Lower leg skin (tissue), 4 donors: Measurements from ENCODE around the gene TCERG1. TPM values are rescaled to one million over a fixed set of nuclear protein-coding genes. Genes with fewer than 3 reads are reported as not detected.
A peak's percentile ranks its signal among the peaks of the same experiment; 100 is the strongest.

ENCODE experiments used
- DNase-seq, 2 donors: peaks; one replicate each; pipeline ENCODE4 v3.0.0-alpha.2; 2019; ENCODE audit warnings: low spot score in 2 of 2
- H3K4me3 ChIP-seq: fragments of 200-600 bp; sonication (generic); 2 replicates; pipeline ENCODE4 v1.5.1; 2017; ENCODE audit warnings: mild to moderate bottlenecking, low read depth; ENCODE audit not compliant: poor library complexity, severe bottlenecking
- POLR2A ChIP-seq, 2 donors: fragments of 450-650 bp; IDR thresholded peaks; one replicate each; pipeline ENCODE4 v1.6.1; 2016 to 2017; ENCODE audit warnings: antibody characterized with exemption in 2 of 2, mild to moderate bottlenecking in 1 of 2, moderate library complexity in 1 of 2
- WGBS, 2 donors: methylation state at CpG; one replicate each; pipeline ENCODE4 v1.1.5; 2018; 5-methylcytosine and 5-hydroxymethylcytosine counted together
- intact Hi-C: fragments of 100-400 bp; cut with DNase I; formaldehyde crosslinking; loops from one replicate; pipeline ENCODE4 v1.15.0; 2023; ENCODE audit warnings: low total_unique reads
- total RNA-seq, 4 donors: library from RNA; depleted of rRNA; stranded (reverse); fragments of >200 nt; gene quantifications; one replicate each; pipeline ENCODE4 v1.1.0, GENCODE V29; 2016
- TF ChIP-seq, protein P1 (sequence below), 3 donors: fragments of 450-650 bp; IDR thresholded peaks; one replicate each; pipeline ENCODE4 v1.5.1; 2016; ENCODE audit warnings: antibody characterized with exemption in 3 of 3, mild to moderate bottlenecking in 3 of 3, moderate library complexity in 2 of 3

TCERG1 gene
- total RNA-seq, 4 donors from 2014 or later: 33.8 to 69.5 (median 42.2) TPM

DNA sequence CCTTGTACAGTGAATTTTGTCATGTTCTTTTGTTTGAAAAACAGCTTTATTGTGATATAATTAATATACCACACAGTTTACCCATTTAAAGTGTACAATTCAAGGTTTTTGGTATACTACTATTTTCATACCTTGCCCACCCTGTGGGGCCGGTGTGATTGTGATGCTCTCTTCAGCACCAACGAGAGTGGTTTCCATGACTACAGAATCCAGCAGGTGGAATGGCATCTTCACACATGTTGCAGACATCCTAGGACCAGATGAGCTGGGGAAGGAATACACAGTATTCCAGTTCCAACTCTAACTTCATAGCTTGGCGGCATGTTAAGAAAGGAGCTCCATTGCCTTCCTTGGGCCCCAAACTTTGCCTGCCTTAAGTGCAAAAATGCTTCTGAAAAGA lies 76.6 kb downstream of the TCERG1 start:
- DNase-seq: no peak
- intact Hi-C loops: no loop called here
- H3K4me3 ChIP-seq: no peak overlapping the region
- TF ChIP-seq POLR2A (IDR thresholded peaks at IDR 0.05): no peak
- TF ChIP-seq, protein P1, sequence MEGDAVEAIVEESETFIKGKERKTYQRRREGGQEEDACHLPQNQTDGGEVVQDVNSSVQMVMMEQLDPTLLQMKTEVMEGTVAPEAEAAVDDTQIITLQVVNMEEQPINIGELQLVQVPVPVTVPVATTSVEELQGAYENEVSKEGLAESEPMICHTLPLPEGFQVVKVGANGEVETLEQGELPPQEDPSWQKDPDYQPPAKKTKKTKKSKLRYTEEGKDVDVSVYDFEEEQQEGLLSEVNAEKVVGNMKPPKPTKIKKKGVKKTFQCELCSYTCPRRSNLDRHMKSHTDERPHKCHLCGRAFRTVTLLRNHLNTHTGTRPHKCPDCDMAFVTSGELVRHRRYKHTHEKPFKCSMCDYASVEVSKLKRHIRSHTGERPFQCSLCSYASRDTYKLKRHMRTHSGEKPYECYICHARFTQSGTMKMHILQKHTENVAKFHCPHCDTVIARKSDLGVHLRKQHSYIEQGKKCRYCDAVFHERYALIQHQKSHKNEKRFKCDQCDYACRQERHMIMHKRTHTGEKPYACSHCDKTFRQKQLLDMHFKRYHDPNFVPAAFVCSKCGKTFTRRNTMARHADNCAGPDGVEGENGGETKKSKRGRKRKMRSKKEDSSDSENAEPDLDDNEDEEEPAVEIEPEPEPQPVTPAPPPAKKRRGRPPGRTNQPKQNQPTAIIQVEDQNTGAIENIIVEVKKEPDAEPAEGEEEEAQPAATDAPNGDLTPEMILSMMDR (IDR thresholded peaks at IDR 0.05): no peak
- 71 to 77% methylated on average over 3 of the region's 3 CpGs for WGBS, 2 donors

DNA sequence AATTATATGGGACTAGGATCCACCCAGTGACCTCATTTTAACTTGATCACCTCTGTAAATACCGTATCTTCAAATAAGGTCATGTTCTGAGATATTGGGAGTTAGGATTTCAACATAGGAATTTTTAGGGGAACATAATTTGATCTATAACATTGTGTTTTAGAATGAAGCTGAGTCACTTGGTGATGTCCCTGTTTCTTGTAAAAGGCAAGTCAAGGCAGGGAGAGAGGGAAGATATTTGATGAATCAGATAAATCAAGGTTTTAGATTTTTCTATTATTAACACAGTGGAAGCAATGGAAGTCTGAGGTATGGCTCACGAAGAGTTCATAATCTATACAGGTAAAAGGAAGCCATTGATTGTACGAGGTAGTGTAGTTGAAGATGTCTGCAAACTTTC lies 80.7 kb downstream of the TCERG1 start:
- DNase-seq: no peak
- TF ChIP-seq, protein P1 (IDR thresholded peaks at IDR 0.05): no peak
- no peak for TF ChIP-seq POLR2A (IDR thresholded peaks at IDR 0.05)
- intact Hi-C loops: no loop called here
- no peak overlapping the region for H3K4me3 ChIP-seq
- 56 to 73% methylated on average over 3 of the region's 3 CpGs for WGBS, 2 donors

DNA sequence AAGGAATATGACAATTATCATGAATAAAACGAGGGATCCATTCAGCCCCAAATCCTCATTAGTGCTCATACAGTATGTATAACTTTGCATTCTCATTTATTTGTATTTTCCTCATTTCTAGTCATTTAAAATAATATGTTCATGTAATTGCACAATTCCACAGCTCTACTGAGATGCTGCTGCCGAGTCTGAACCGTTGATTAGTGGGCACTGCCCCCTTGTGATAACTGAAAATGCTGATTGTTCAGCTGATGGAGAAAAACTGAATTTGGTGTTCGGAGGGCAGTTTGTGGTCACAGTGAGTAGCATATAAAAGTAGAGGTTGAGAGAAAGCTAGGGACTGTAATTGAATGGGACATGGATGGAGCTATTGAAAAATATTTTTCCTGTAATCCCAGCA lies 81.1 kb downstream of the TCERG1 start:
- intact Hi-C loops: no loop called here
- DNase-seq: no peak
- WGBS, 2 donors: 64 to 67% methylated on average over 4 of the region's 4 CpGs
- H3K4me3 ChIP-seq: no peak overlapping the region
- TF ChIP-seq, protein P1 (IDR thresholded peaks at IDR 0.05): no peak

DNA sequence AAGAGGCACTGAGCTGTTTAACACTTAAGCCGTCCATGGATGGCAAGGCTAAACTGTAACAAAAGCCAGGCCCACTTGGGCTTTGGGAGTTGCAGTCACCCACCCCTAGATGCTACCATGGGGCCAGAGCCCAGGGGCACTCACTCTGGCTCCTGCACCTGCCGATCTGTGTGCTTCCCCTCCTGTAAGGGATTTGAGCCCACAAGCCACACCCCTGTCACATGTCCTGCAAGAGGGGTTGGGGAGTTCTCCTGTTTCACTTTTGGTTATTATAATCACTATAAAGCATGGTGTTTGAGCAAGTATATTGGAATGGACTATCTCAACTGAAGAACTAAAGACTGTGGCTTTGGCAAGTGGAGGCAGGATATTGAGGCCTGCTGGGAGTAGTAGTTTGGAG lies 82.9 kb downstream of the TCERG1 start:
- intact Hi-C loops: loop anchor here (5.0 kb wide), 1 partner anchor 657 kb away; no protein-coding TSS in a partner anchor
- no peak overlapping the region for H3K4me3 ChIP-seq
- WGBS, 2 donors: 65 to 78% methylated on average over 2 of the region's 2 CpGs
- DNase-seq: no peak
- no peak for TF ChIP-seq POLR2A (IDR thresholded peaks at IDR 0.05)
- TF ChIP-seq, protein P1 (IDR thresholded peaks at IDR 0.05): no peak

DNA sequence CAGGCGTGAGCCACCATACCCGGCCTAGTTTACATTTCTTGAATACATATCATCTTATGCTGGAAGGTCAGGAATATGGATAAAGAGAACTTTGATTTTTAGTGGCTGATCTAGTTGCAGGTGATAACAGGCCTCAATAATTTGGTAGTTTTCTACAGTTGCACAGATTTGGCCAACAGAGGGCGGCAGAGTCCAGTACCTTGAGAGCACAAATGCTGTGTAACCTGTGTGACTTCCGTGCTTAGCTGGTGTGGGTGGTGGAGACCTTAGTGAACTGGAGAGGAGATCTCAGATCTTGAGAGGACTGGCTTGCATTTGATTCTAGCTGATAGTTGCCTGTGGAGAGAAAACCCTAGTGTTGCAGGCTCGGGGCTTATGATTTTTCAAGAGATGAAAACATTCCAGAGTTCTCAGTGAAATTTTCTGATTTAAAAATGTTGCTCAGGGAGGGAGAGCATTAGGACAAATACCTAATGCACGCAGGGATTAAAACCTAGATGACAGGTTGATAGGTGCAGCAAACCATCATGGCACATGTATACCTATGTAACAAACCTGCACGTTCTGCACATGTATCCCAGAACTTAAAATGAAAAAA lies 86.2 kb downstream of the TCERG1 start:
- H3K4me3 ChIP-seq: no peak overlapping the region
- no peak for TF ChIP-seq POLR2A (IDR thresholded peaks at IDR 0.05)
- TF ChIP-seq, protein P1 (IDR thresholded peaks at IDR 0.05): no peak
- WGBS, 2 donors: 36 to 39% methylated on average over 7 of the region's 7 CpGs
- peak in 1 of 2 donors; percentile 40 for DNase-seq
- intact Hi-C loops: loop anchor here (5.0 kb wide), 1 partner anchor 654 kb away; no protein-coding TSS in a partner anchor

DNA sequence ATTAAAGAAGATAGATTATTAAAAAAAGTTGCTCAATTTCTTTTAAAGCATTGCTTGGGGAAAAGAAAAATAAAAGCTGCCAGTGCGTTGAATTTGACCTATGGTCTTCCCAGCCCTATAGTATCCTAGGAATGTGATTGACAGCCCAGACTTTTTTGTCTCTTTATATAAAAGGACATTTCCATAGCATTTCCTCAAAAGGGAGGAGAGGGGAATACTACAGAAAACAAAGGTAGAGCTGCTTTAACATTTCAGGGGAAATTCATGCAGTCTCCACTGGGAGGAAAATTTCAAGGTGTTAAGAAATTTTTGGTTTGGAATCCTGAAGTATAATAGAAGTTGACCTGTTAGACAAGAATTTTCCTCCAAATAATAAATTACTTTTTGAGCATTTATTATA lies 86.7 kb downstream of the TCERG1 start:
- DNase-seq: no peak
- no peak overlapping the region for H3K4me3 ChIP-seq
- intact Hi-C loops: loop anchor here (5.0 kb wide), 1 partner anchor 653 kb away; no protein-coding TSS in a partner anchor
- WGBS, 2 donors: 0 to 5% methylated on average over 1 of the region's 1 CpG
- TF ChIP-seq, protein P1 (IDR thresholded peaks at IDR 0.05): no peak
